WTC11 (cell line): ENCODE results near the gene TRAP1. TPM values are rescaled to one million over a fixed set of nuclear protein-coding genes. Genes with fewer than 3 reads are reported as not detected.

Experiments
- OVOL2 ChIP-seq: fragments of 250-450 bp; sonication (Bioruptor Pico); IDR thresholded peaks from 2 replicates; pipeline ENCODE4 v1.9.0; 2021; ENCODE audit warnings: mild to moderate bottlenecking, borderline replicate concordance
- SMAD4 ChIP-seq: sonication (generic); formaldehyde crosslinking; IDR thresholded peaks from 2 replicates; pipeline ENCODE4 v1.8.0; 2022; ENCODE audit warnings: mild to moderate bottlenecking, missing genetic modification reagents
- TCF7 ChIP-seq: sonication (generic); formaldehyde crosslinking; IDR thresholded peaks from 2 replicates; pipeline ENCODE4 v1.8.0; 2022; ENCODE audit warnings: mild to moderate bottlenecking, low read depth, missing genetic modification reagents, moderate library complexity
- TP53 ChIP-seq: sonication (generic); formaldehyde crosslinking; IDR thresholded peaks from 2 replicates; pipeline ENCODE4 v1.8.1; 2023; ENCODE audit warnings: mild to moderate bottlenecking, missing genetic modification reagents
- ZNF416 ChIP-seq: fragments of 250-450 bp; sonication (Bioruptor Pico); IDR thresholded peaks from 2 replicates; pipeline ENCODE4 v1.9.0; 2021; ENCODE audit warnings: mild to moderate bottlenecking, inconsistent platforms
- total RNA-seq: library from RNA; stranded (reverse); gene quantifications from 3 replicates; pipeline ENCODE4 v1.2.3, GENCODE V29; 2021
- TF ChIP-seq, protein P1 (sequence below): sonication (generic); formaldehyde crosslinking; IDR thresholded peaks from 2 replicates; pipeline ENCODE4 v1.8.1; 2023; ENCODE audit warnings: mild to moderate bottlenecking, missing genetic modification reagents, borderline replicate concordance
- TF ChIP-seq, protein P2 (sequence below): sonication (generic); formaldehyde crosslinking; IDR thresholded peaks from 2 replicates; pipeline ENCODE4 v1.8.0; 2023; ENCODE audit warnings: mild to moderate bottlenecking, missing genetic modification reagents
- TF ChIP-seq, protein P3 (sequence below): fragments of 250-450 bp; sonication (Bioruptor Pico); IDR thresholded peaks from 2 replicates; pipeline ENCODE4 v1.9.0; 2021; ENCODE audit warnings: mild to moderate bottlenecking
- TF ChIP-seq, protein P4 (sequence below): sonication (generic); formaldehyde crosslinking; IDR thresholded peaks from 2 replicates; pipeline ENCODE4 v1.8.1; 2022; ENCODE audit warnings: mild to moderate bottlenecking, missing genetic modification reagents, moderate library complexity, borderline replicate concordance
- TF ChIP-seq, protein P5 (sequence below): sonication (generic); formaldehyde crosslinking; IDR thresholded peaks from 2 replicates; pipeline ENCODE4 v1.8.1; 2023; ENCODE audit warnings: mild to moderate bottlenecking, missing genetic modification reagents
- TF ChIP-seq, protein P6 (sequence below): sonication (generic); formaldehyde crosslinking; conservative IDR thresholded peaks from 2 replicates; pipeline ENCODE4 v1.8.1; 2023; ENCODE audit warnings: mild to moderate bottlenecking, low read depth, missing genetic modification reagents, moderate library complexity

TRAP1 gene
- total RNA-seq, 1 experiment from 2014 or later, result 285 TPM

DNA sequence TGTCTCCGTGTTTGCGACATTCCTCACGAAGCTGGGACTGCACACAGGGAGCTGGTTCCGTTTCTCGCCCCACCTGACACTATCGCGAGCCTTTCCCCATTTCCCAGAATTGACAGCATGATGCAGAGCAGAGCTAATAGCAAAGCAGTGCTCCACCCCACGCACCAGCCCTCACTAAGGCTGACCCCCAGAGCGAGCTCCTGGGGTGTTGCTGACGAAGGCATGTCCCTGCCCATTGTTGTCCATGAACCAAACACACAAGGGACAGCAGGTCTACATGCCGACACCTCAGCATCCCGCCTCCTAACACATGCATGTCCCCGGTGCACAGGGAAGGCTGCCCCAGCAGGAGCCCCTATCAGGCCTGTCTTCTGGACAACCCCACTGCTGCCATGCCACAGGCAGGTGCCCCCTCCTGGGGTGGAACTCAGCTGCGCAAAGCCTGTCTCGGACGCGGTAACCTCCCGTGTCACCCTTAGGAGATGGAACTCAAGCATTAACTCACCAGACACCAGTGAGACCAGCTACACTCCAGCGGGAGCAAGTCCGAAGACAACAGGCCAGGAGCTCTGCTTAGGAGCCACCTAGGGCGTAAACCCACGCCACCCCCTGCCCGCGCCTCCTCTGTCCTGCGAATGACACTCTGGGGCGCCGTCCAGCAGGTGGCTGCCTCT is 16.9 kb upstream of the TRAP1 start (continued):
- TF ChIP-seq, protein P1, sequence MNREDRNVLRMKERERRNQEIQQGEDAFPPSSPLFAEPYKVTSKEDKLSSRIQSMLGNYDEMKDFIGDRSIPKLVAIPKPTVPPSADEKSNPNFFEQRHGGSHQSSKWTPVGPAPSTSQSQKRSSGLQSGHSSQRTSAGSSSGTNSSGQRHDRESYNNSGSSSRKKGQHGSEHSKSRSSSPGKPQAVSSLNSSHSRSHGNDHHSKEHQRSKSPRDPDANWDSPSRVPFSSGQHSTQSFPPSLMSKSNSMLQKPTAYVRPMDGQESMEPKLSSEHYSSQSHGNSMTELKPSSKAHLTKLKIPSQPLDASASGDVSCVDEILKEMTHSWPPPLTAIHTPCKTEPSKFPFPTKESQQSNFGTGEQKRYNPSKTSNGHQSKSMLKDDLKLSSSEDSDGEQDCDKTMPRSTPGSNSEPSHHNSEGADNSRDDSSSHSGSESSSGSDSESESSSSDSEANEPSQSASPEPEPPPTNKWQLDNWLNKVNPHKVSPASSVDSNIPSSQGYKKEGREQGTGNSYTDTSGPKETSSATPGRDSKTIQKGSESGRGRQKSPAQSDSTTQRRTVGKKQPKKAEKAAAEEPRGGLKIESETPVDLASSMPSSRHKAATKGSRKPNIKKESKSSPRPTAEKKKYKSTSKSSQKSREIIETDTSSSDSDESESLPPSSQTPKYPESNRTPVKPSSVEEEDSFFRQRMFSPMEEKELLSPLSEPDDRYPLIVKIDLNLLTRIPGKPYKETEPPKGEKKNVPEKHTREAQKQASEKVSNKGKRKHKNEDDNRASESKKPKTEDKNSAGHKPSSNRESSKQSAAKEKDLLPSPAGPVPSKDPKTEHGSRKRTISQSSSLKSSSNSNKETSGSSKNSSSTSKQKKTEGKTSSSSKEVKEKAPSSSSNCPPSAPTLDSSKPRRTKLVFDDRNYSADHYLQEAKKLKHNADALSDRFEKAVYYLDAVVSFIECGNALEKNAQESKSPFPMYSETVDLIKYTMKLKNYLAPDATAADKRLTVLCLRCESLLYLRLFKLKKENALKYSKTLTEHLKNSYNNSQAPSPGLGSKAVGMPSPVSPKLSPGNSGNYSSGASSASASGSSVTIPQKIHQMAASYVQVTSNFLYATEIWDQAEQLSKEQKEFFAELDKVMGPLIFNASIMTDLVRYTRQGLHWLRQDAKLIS (CRISPR knock-in tag), result no peak
- TF ChIP-seq, protein P2, sequence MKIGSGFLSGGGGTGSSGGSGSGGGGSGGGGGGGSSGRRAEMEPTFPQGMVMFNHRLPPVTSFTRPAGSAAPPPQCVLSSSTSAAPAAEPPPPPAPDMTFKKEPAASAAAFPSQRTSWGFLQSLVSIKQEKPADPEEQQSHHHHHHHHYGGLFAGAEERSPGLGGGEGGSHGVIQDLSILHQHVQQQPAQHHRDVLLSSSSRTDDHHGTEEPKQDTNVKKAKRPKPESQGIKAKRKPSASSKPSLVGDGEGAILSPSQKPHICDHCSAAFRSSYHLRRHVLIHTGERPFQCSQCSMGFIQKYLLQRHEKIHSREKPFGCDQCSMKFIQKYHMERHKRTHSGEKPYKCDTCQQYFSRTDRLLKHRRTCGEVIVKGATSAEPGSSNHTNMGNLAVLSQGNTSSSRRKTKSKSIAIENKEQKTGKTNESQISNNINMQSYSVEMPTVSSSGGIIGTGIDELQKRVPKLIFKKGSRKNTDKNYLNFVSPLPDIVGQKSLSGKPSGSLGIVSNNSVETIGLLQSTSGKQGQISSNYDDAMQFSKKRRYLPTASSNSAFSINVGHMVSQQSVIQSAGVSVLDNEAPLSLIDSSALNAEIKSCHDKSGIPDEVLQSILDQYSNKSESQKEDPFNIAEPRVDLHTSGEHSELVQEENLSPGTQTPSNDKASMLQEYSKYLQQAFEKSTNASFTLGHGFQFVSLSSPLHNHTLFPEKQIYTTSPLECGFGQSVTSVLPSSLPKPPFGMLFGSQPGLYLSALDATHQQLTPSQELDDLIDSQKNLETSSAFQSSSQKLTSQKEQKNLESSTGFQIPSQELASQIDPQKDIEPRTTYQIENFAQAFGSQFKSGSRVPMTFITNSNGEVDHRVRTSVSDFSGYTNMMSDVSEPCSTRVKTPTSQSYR (CRISPR knock-in tag), result no peak
- TF ChIP-seq, protein P3, sequence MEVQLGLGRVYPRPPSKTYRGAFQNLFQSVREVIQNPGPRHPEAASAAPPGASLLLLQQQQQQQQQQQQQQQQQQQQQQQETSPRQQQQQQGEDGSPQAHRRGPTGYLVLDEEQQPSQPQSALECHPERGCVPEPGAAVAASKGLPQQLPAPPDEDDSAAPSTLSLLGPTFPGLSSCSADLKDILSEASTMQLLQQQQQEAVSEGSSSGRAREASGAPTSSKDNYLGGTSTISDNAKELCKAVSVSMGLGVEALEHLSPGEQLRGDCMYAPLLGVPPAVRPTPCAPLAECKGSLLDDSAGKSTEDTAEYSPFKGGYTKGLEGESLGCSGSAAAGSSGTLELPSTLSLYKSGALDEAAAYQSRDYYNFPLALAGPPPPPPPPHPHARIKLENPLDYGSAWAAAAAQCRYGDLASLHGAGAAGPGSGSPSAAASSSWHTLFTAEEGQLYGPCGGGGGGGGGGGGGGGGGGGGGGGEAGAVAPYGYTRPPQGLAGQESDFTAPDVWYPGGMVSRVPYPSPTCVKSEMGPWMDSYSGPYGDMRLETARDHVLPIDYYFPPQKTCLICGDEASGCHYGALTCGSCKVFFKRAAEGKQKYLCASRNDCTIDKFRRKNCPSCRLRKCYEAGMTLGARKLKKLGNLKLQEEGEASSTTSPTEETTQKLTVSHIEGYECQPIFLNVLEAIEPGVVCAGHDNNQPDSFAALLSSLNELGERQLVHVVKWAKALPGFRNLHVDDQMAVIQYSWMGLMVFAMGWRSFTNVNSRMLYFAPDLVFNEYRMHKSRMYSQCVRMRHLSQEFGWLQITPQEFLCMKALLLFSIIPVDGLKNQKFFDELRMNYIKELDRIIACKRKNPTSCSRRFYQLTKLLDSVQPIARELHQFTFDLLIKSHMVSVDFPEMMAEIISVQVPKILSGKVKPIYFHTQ, result no peak
- TF ChIP-seq ZNF416 (CRISPR knock-in tag) (no peak), OVOL2 (CRISPR knock-in tag) (no peak), TCF7 (CRISPR knock-in tag) (no peak), SMAD4 (no peak), TP53 (no peak)
- TF ChIP-seq, protein P4, sequence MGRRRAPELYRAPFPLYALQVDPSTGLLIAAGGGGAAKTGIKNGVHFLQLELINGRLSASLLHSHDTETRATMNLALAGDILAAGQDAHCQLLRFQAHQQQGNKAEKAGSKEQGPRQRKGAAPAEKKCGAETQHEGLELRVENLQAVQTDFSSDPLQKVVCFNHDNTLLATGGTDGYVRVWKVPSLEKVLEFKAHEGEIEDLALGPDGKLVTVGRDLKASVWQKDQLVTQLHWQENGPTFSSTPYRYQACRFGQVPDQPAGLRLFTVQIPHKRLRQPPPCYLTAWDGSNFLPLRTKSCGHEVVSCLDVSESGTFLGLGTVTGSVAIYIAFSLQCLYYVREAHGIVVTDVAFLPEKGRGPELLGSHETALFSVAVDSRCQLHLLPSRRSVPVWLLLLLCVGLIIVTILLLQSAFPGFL (CRISPR knock-in tag), result no peak
- TF ChIP-seq, protein P5, sequence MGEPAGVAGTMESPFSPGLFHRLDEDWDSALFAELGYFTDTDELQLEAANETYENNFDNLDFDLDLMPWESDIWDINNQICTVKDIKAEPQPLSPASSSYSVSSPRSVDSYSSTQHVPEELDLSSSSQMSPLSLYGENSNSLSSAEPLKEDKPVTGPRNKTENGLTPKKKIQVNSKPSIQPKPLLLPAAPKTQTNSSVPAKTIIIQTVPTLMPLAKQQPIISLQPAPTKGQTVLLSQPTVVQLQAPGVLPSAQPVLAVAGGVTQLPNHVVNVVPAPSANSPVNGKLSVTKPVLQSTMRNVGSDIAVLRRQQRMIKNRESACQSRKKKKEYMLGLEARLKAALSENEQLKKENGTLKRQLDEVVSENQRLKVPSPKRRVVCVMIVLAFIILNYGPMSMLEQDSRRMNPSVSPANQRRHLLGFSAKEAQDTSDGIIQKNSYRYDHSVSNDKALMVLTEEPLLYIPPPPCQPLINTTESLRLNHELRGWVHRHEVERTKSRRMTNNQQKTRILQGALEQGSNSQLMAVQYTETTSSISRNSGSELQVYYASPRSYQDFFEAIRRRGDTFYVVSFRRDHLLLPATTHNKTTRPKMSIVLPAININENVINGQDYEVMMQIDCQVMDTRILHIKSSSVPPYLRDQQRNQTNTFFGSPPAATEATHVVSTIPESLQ, result no peak
- TF ChIP-seq, protein P6, sequence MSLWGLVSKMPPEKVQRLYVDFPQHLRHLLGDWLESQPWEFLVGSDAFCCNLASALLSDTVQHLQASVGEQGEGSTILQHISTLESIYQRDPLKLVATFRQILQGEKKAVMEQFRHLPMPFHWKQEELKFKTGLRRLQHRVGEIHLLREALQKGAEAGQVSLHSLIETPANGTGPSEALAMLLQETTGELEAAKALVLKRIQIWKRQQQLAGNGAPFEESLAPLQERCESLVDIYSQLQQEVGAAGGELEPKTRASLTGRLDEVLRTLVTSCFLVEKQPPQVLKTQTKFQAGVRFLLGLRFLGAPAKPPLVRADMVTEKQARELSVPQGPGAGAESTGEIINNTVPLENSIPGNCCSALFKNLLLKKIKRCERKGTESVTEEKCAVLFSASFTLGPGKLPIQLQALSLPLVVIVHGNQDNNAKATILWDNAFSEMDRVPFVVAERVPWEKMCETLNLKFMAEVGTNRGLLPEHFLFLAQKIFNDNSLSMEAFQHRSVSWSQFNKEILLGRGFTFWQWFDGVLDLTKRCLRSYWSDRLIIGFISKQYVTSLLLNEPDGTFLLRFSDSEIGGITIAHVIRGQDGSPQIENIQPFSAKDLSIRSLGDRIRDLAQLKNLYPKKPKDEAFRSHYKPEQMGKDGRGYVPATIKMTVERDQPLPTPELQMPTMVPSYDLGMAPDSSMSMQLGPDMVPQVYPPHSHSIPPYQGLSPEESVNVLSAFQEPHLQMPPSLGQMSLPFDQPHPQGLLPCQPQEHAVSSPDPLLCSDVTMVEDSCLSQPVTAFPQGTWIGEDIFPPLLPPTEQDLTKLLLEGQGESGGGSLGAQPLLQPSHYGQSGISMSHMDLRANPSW, result no peak
